PFSK-1 (cell line): ENCODE data around the gene RAB3GAP2.

Experiments
- POLR2AphosphoS5 ChIP-seq: IDR thresholded peaks from 2 replicates; pipeline ENCODE4 v1.6.1; 2012; ENCODE audit warnings: low read depth, mild to moderate bottlenecking, control low read depth, low read length, moderate library complexity
- REST ChIP-seq, 2 experiments: IDR thresholded peaks; 2 replicates each; pipeline versions ENCODE4 v1.6.1 to v1.8.0; 2011 to 2012; ENCODE audit warnings: low read depth in 2 of 2, low read length in 2 of 2, control low read depth in 1 of 2, inconsistent platforms in 1 of 2, mild to moderate bottlenecking in 1 of 2, moderate library complexity in 1 of 2; ENCODE audit not compliant: insufficient read depth in 1 of 2
- SIN3A ChIP-seq: IDR thresholded peaks from 2 replicates; pipeline ENCODE4 v1.6.1; 2012; ENCODE audit warnings: mild to moderate bottlenecking, low read length, moderate library complexity, borderline replicate concordance; ENCODE audit not compliant: insufficient read depth
- TAF1 ChIP-seq: IDR thresholded peaks from 2 replicates; pipeline ENCODE4 v1.6.1; 2012; ENCODE audit warnings: low read length, control low read depth, borderline replicate concordance; ENCODE audit not compliant: insufficient read depth

GRCh38 chr1:220229771-220230170 lies 42.5 kb downstream of the RAB3GAP2 start:
- TF ChIP-seq POLR2AphosphoS5 (no peak), REST (IDR thresholded peaks at IDR 0.05; ENCODE audit: insufficient read depth in 1 of 2, low read depth in 2 of 2, low read length in 2 of 2) (no peak), SIN3A (no peak), TAF1 (no peak)
